Suprapubic skin (tissue), 3 donors: ENCODE data around the gene DOLPP1.

Experiments
- EP300 ChIP-seq: sonication (generic); formaldehyde crosslinking; IDR thresholded peaks from one replicate; pipeline ENCODE4 v1.6.1; 2017; ENCODE audit warnings: antibody characterized with exemption
- TF ChIP-seq, protein P1 (sequence below), 2 donors: fragments of 200-600 bp in 1 of 2; fragments of 450-650 bp in 1 of 2; sonication (generic) in 1 of 2; IDR thresholded peaks; one replicate each; pipeline ENCODE4 v1.5.1; 2016 to 2019; ENCODE audit warnings: antibody characterized with exemption in 2 of 2, mild to moderate bottlenecking in 1 of 2, moderate library complexity in 1 of 2

- TF ChIP-seq, protein P1, sequence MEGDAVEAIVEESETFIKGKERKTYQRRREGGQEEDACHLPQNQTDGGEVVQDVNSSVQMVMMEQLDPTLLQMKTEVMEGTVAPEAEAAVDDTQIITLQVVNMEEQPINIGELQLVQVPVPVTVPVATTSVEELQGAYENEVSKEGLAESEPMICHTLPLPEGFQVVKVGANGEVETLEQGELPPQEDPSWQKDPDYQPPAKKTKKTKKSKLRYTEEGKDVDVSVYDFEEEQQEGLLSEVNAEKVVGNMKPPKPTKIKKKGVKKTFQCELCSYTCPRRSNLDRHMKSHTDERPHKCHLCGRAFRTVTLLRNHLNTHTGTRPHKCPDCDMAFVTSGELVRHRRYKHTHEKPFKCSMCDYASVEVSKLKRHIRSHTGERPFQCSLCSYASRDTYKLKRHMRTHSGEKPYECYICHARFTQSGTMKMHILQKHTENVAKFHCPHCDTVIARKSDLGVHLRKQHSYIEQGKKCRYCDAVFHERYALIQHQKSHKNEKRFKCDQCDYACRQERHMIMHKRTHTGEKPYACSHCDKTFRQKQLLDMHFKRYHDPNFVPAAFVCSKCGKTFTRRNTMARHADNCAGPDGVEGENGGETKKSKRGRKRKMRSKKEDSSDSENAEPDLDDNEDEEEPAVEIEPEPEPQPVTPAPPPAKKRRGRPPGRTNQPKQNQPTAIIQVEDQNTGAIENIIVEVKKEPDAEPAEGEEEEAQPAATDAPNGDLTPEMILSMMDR (IDR thresholded peaks at IDR 0.05): no peak
- TF ChIP-seq EP300: no peak
These were observed 662 bp upstream of the DOLPP1 start for GRCh38 chr9:129080298-129080600.
